ENCODE results near the gene TPCN2. TPM values are rescaled to one million over a fixed set of nuclear protein-coding genes. Genes with fewer than 3 reads are reported as not detected.
A peak's percentile ranks its signal among the peaks of the same experiment; 100 is the strongest.

The TPCN2 gene
- total RNA-seq, 1 donor from 2014 or later: 14.2 TPM

GRCh38 chr11:69096473-69096872 lies 47.7 kb downstream of the TPCN2 start:
- TF ChIP-seq, protein P1, sequence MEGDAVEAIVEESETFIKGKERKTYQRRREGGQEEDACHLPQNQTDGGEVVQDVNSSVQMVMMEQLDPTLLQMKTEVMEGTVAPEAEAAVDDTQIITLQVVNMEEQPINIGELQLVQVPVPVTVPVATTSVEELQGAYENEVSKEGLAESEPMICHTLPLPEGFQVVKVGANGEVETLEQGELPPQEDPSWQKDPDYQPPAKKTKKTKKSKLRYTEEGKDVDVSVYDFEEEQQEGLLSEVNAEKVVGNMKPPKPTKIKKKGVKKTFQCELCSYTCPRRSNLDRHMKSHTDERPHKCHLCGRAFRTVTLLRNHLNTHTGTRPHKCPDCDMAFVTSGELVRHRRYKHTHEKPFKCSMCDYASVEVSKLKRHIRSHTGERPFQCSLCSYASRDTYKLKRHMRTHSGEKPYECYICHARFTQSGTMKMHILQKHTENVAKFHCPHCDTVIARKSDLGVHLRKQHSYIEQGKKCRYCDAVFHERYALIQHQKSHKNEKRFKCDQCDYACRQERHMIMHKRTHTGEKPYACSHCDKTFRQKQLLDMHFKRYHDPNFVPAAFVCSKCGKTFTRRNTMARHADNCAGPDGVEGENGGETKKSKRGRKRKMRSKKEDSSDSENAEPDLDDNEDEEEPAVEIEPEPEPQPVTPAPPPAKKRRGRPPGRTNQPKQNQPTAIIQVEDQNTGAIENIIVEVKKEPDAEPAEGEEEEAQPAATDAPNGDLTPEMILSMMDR (conservative IDR thresholded peaks at IDR 0.05): no peak
- no peak for DNase-seq (ENCODE audit: low read depth, low spot score)
- H3K36me3 Mint-ChIP-seq (ENCODE audit: low read depth): peaks cover 4% of the 10 kb centered on the region
- H3K4me1 Mint-ChIP-seq: peaks cover 5% of the 10 kb centered on the region
- no peak overlapping the region for H3K27ac Mint-ChIP-seq (ENCODE audit: unreplicated experiment)
- no peaks in the 10 kb centered on the region for H3K9me3 Mint-ChIP-seq
- H3K27me3 Mint-ChIP-seq (ENCODE audit: low read depth): no peaks in the 10 kb centered on the region
- no peak overlapping the region for H3K4me3 Mint-ChIP-seq

- TF ChIP-seq, protein P1 (conservative IDR thresholded peaks at IDR 0.05): no peak
- H3K27me3 Mint-ChIP-seq (ENCODE audit: low read depth): no peaks in the 10 kb centered on the region
- H3K36me3 Mint-ChIP-seq (ENCODE audit: low read depth): peaks cover 4% of the 10 kb centered on the region
- H3K27ac Mint-ChIP-seq (ENCODE audit: unreplicated experiment): no peak overlapping the region
- no peaks in the 10 kb centered on the region for H3K9me3 Mint-ChIP-seq
- H3K4me3 Mint-ChIP-seq: no peak overlapping the region
- peaks cover 5% of the 10 kb centered on the region for H3K4me1 Mint-ChIP-seq
- DNase-seq (ENCODE audit: low read depth, low spot score): no peak
Observed at GRCh38 chr11:69097263-69097662, 48.5 kb downstream of the TPCN2 start.

DNA sequence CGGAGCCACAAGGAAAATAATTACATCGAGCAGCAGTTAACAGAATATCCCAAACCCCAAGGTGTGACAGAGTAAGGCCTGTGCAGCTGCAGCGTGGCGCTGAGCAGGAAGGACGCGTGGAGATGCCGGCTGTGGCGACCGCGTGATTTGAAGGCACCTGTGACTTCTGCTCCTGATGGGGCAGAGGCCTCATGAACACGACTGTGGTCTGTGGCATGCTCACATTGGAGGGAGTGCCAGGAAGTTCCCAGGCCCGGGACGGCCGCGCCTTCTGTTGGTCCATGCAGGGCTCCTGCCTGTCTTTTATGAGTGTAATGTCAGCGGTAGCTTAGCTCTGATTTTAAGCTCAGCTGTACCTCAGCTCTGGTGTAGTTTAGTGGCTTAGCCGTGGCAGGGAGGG lies 50.4 kb downstream of the TPCN2 start:
- H3K4me3 Mint-ChIP-seq: no peak overlapping the region
- H3K4me1 Mint-ChIP-seq: no peaks in the 10 kb centered on the region
- H3K27ac Mint-ChIP-seq (ENCODE audit: unreplicated experiment): peak overlapping the region; percentile 84
- TF ChIP-seq, protein P1 (conservative IDR thresholded peaks at IDR 0.05): no peak
- no peaks in the 10 kb centered on the region for H3K27me3 Mint-ChIP-seq (ENCODE audit: low read depth)
- no peaks in the 10 kb centered on the region for H3K9me3 Mint-ChIP-seq
- no peaks in the 10 kb centered on the region for H3K36me3 Mint-ChIP-seq (ENCODE audit: low read depth)
- DNase-seq (ENCODE audit: low read depth, low spot score): no peak

DNA sequence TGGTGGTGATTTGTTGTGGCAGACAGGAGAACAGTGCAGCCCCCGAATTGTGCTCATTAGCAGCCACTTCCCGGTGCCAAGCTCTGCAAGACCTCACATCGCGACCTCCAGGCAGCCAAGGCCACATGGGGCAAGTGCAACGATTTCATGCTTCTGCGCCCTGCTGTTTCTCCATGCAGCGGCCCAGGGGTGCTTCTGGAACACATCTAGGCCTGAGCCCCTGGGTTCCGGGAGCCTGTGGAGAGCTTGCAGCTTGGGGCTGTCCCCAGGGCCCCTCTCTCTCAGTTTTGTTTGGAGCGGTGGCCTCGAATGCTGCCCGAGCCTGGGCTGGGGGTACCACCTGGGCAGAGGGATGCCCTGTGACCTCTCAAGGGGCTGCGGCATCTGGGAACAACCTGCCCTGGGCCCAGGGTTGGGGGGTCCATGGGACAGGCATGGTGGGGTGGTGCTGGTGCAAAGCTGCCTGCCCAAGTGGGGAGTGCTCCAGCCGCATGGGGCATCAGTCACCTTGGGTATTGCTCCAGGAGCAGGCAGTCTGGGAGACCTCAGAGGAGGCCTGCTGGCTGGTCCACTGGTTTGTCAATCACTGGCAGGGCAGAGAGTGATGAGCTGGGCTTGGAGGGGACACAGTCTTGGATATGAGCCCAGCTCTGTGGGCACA lies 51.9 kb downstream of the TPCN2 start:
- H3K27ac Mint-ChIP-seq (ENCODE audit: unreplicated experiment): no peak overlapping the region
- H3K4me3 Mint-ChIP-seq: no peak overlapping the region
- H3K27me3 Mint-ChIP-seq (ENCODE audit: low read depth): no peaks in the 10 kb centered on the region
- H3K9me3 Mint-ChIP-seq: no peaks in the 10 kb centered on the region
- no peak for DNase-seq (ENCODE audit: low read depth, low spot score)
- no peaks in the 10 kb centered on the region for H3K36me3 Mint-ChIP-seq (ENCODE audit: low read depth)
- TF ChIP-seq, protein P1 (conservative IDR thresholded peaks at IDR 0.05): no peak
- no peaks in the 10 kb centered on the region for H3K4me1 Mint-ChIP-seq

DNA sequence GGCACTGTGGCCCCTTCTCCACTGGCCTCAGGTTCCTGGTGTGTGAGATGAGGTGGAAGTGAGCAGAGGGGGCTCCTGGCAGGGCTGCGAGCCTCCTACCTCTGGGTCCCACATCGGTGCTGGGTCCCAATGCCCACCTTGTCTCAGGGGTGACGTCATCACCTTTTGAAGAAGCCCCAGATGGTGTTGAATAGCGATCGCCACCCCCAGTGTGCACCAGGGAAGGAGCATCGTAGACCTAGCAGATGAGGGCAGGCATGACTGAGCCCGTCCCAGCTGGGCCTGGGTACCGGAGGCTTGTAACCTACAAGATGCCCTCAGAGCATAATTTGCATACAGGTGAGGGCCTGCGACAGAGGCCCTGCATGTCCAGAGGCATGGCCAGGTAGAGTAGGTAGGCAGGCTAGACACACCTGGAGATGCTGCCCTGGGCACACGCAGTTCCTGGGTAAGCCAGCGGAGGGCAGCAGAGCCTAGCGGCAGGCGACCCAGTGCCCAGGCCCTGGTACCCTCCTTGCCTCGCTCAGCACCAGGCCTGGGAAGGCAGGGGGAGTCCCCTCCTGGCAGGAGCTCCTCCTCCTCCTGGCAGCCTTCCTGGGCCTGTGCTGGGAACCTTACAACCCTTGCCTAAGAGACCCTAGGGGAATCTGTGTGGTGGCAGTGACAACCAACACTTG lies 52.5 kb downstream of the TPCN2 start:
- H3K27me3 Mint-ChIP-seq (ENCODE audit: low read depth): no peaks in the 10 kb centered on the region
- no peaks in the 10 kb centered on the region for H3K36me3 Mint-ChIP-seq (ENCODE audit: low read depth)
- no peak overlapping the region for H3K4me3 Mint-ChIP-seq
- no peak overlapping the region for H3K27ac Mint-ChIP-seq (ENCODE audit: unreplicated experiment)
- H3K9me3 Mint-ChIP-seq: no peaks in the 10 kb centered on the region
- H3K4me1 Mint-ChIP-seq: no peaks in the 10 kb centered on the region
- peak; percentile 74 for DNase-seq (ENCODE audit: low read depth, low spot score)
- TF ChIP-seq, protein P1 (conservative IDR thresholded peaks at IDR 0.05): peak; percentile 100

Data from neural crest cell (in vitro differentiated cells).